Measurements from ENCODE around the gene PGAP6.
"Not testable (repeated sequence)": the region's sequence is repeated elsewhere in the genome, so short reads cannot be mapped to it uniquely, and the experiment has no call there.

Gene PGAP6

GRCh38 chr16:391885-392335, 10.1 kb upstream of the PGAP6 start:
- Histone ChIP-seq H3K27me3 (ENCODE audit: insufficient read depth, poor library complexity, severe bottlenecking) (no peaks in the 10 kb centered on the region), H3K36me3 (ENCODE audit: low read depth) (no peaks in the 10 kb centered on the region), H3K4me1 (ENCODE audit: insufficient read depth, poor library complexity, severe bottlenecking) (no peaks in the 10 kb centered on the region), H3K27ac (ENCODE audit: poor library complexity, severe bottlenecking) (no peak overlapping the region), H3K4me3 (ENCODE audit: severe bottlenecking) (no peak overlapping the region), H3K9me3 (ENCODE audit: severe bottlenecking) (no peaks in the 10 kb centered on the region)
- peak; percentile 59 for TF ChIP-seq CTCF (IDR thresholded peaks at IDR 0.05; ENCODE audit: poor library complexity, severe bottlenecking)
- DNase-seq (ENCODE audit: low spot score) (no peak), ATAC-seq (ENCODE audit: low read depth) (peak; percentile 36; the same call in 1 of the 3 replicates)

- Histone ChIP-seq H3K27me3 (ENCODE audit: insufficient read depth, poor library complexity, severe bottlenecking) (no peaks in the 10 kb centered on the region), H3K4me3 (ENCODE audit: severe bottlenecking) (no peak overlapping the region), H3K36me3 (ENCODE audit: low read depth) (no peaks in the 10 kb centered on the region), H3K27ac (ENCODE audit: poor library complexity, severe bottlenecking) (no peak overlapping the region), H3K9me3 (ENCODE audit: severe bottlenecking) (no peaks in the 10 kb centered on the region), H3K4me1 (ENCODE audit: insufficient read depth, poor library complexity, severe bottlenecking) (no peaks in the 10 kb centered on the region)
- TF ChIP-seq CTCF (IDR thresholded peaks at IDR 0.05; ENCODE audit: poor library complexity, severe bottlenecking): no peak
- no peak for DNase-seq (ENCODE audit: low spot score)
- ATAC-seq (ENCODE audit: low read depth): no peak
Measured at GRCh38 chr16:389352-389751, 7.6 kb upstream of the PGAP6 start.

- not testable (repeated sequence) for H3K4me1 ChIP-seq (ENCODE audit: insufficient read depth, poor library complexity, severe bottlenecking); H3K9me3 ChIP-seq (ENCODE audit: severe bottlenecking); H3K36me3 ChIP-seq (ENCODE audit: low read depth); ATAC-seq (ENCODE audit: low read depth); H3K4me3 ChIP-seq (ENCODE audit: severe bottlenecking); DNase-seq (ENCODE audit: low spot score); H3K27ac ChIP-seq (ENCODE audit: poor library complexity, severe bottlenecking); H3K27me3 ChIP-seq (ENCODE audit: insufficient read depth, poor library complexity, severe bottlenecking)
Measured at GRCh38 chr16:387761-388666, 6.2 kb upstream of the PGAP6 start.

- TF ChIP-seq CTCF (IDR thresholded peaks at IDR 0.05; ENCODE audit: poor library complexity, severe bottlenecking): peak; percentile 32
- Histone ChIP-seq H3K9me3 (ENCODE audit: severe bottlenecking) (no peaks in the 10 kb centered on the region), H3K4me3 (ENCODE audit: severe bottlenecking) (no peak overlapping the region), H3K36me3 (ENCODE audit: low read depth) (no peaks in the 10 kb centered on the region), H3K4me1 (ENCODE audit: insufficient read depth, poor library complexity, severe bottlenecking) (peaks cover 7% of the 10 kb centered on the region), H3K27me3 (ENCODE audit: insufficient read depth, poor library complexity, severe bottlenecking) (no peaks in the 10 kb centered on the region), H3K27ac (ENCODE audit: poor library complexity, severe bottlenecking) (no peak overlapping the region)
- no peak for ATAC-seq (ENCODE audit: low read depth)
- no peak for DNase-seq (ENCODE audit: low spot score)
Measured at GRCh38 chr16:386641-387156, 4.9 kb upstream of the PGAP6 start.

- Histone ChIP-seq H3K4me3 (ENCODE audit: severe bottlenecking) (no peak overlapping the region), H3K9me3 (ENCODE audit: severe bottlenecking) (no peaks in the 10 kb centered on the region), H3K27ac (ENCODE audit: poor library complexity, severe bottlenecking) (peak overlapping the region; percentile 69), H3K27me3 (ENCODE audit: insufficient read depth, poor library complexity, severe bottlenecking) (no peaks in the 10 kb centered on the region), H3K36me3 (ENCODE audit: low read depth) (no peaks in the 10 kb centered on the region), H3K4me1 (ENCODE audit: insufficient read depth, poor library complexity, severe bottlenecking) (peaks cover 7% of the 10 kb centered on the region)
- DNase-seq (ENCODE audit: low spot score): peak; percentile 75
- ATAC-seq (ENCODE audit: low read depth): peak; percentile 56
- no peak for TF ChIP-seq CTCF (IDR thresholded peaks at IDR 0.05; ENCODE audit: poor library complexity, severe bottlenecking)
Measured at GRCh38 chr16:383326-384051, 1.7 kb upstream of the PGAP6 start.

Data from RWPE2 (cell line).